ENCODE measurements around the gene LOXL3.

The LOXL3 gene

DNA sequence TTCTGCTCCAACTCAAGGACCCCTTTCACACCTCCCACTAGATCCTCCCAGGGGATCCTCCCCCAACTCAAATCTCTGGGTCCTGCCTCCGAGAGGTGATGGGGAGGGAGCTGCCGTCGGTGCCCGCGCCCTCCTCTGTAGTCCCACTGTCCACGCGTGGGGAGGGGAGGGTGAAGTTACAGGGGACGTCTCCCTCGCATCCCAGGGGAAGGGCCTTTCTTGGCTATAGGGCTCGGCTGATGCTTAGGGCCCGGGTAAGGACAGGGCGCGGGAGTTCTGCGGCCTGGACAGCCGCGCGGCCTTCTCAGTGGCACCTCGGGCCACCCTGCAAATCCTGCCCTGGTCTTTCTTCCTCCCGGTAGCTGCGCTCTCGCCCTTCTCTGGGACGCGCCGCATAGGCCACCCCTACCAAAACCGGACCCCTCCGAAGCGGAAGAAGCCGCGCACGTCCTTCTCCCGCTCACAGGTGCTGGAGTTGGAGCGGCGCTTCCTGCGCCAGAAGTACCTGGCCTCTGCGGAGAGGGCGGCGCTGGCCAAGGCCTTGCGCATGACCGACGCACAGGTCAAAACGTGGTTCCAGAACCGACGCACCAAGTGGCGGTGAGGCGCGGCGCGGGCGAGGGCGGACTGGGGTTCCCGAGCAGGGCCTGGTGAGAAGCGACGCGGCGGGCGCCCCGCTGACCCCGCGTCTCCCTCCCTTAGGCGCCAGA, 38.3 kb downstream of the LOXL3 start:
- H3K36me3 ChIP-seq (ENCODE audit: insufficient read depth, low read length), result no peaks in the 10 kb centered on the region

DNA sequence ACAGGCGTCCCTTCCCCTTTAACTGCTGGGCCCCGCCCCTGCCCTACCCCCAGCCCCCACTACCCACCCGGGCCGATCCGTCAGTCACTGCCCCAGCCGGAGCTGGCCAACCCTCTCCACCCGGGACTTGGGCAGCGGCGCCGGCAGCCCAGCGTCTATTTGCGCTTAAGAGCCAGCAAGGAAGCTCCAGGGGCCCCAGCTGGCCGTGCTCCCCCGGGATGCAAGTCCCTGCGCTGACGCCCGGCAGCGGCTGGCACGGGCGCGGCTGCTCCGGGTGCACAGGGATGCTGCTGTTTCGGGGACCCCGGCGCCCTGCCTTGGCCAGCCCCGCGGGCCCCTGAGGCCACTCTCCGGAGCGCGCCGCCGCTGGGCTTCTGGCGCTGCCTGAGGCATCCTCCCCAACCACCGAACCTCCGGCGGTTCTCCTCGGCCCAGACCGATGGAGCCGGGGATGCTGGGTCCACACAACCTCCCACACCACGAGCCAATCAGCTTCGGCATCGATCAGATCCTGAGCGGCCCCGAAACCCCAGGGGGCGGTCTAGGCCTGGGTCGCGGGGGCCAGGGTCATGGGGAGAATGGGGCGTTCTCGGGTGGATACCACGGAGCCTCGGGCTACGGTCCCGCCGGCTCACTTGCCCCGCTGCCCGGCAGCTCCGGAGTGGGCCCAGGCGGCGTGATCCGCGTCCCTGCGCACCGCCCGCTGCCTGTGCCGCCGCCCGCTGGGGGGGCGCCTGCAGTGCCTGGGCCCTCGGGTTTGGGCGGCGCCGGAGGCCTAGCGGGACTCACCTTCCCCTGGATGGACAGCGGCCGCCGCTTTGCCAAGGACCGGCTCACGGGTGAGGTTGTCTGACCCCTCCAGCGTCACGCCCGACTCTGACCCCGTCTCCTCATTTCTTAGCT, 39.1 kb downstream of the LOXL3 start, which contains the start of gene TLX2:
TSS of gene TLX2 (plus strand) at position 83 of the 903 bp plus-strand sequence. CDS start at position 440, 357 bp downstream.
- Histone ChIP-seq H3K79me2 (ENCODE audit: insufficient read depth, low read length) (no peaks in the 10 kb centered on the region), H4K20me1 (ENCODE audit: insufficient read depth, low read length, poor library complexity, severe bottlenecking) (no peaks in the 10 kb centered on the region), H3K4me2 (ENCODE audit: low read depth, low read length, poor library complexity, severe bottlenecking) (peak within 1 kb of the TSS; percentile 54), H3K9ac (ENCODE audit: low read depth, low read length, poor library complexity, severe bottlenecking) (peak within 1 kb of the TSS; percentile 8), H2AFZ (ENCODE audit: low read length) (peak within 1 kb of the TSS; percentile 43; the same call in 1 of the 2 replicates), H3K27me3 (ENCODE audit: insufficient read depth, low read length, poor library complexity, severe bottlenecking) (peaks cover 14% of the 10 kb centered on the region), H3K9me2 (replicated peaks; ENCODE audit: low read depth, low read length) (no peaks in the 10 kb centered on the region), H3K4me1 (ENCODE audit: insufficient read depth, low read length, poor library complexity, severe bottlenecking) (peaks cover 5% of the 10 kb centered on the region), H3K9me3 (ENCODE audit: insufficient read depth, low read depth, low read length) (no peaks in the 10 kb centered on the region), H3F3A (ENCODE audit: low read depth) (no peaks in the 10 kb centered on the region), H3K36me3 (ENCODE audit: insufficient read depth, low read length) (no peaks in the 10 kb centered on the region), H3K4me3 (ENCODE audit: low read length, poor library complexity, severe bottlenecking) (peak within 1 kb of the TSS; percentile 53)
- TF ChIP-seq EZH2phosphoT487 (IDR thresholded peaks at IDR 0.05; ENCODE audit: borderline replicate concordance), result no peak
- TF ChIP-seq, protein P1, sequence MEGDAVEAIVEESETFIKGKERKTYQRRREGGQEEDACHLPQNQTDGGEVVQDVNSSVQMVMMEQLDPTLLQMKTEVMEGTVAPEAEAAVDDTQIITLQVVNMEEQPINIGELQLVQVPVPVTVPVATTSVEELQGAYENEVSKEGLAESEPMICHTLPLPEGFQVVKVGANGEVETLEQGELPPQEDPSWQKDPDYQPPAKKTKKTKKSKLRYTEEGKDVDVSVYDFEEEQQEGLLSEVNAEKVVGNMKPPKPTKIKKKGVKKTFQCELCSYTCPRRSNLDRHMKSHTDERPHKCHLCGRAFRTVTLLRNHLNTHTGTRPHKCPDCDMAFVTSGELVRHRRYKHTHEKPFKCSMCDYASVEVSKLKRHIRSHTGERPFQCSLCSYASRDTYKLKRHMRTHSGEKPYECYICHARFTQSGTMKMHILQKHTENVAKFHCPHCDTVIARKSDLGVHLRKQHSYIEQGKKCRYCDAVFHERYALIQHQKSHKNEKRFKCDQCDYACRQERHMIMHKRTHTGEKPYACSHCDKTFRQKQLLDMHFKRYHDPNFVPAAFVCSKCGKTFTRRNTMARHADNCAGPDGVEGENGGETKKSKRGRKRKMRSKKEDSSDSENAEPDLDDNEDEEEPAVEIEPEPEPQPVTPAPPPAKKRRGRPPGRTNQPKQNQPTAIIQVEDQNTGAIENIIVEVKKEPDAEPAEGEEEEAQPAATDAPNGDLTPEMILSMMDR (conservative IDR thresholded peaks at IDR 0.05; ENCODE audit: low read length), result no peak

More for the DNA sequence above, 38.3 kb downstream of the LOXL3 start:
- no peaks in the 10 kb centered on the region for H4K20me1 ChIP-seq (ENCODE audit: insufficient read depth, low read length, poor library complexity, severe bottlenecking)
- no peaks in the 10 kb centered on the region for H3K79me2 ChIP-seq (ENCODE audit: insufficient read depth, low read length)
- peaks cover 14% of the 10 kb centered on the region for H3K27me3 ChIP-seq (ENCODE audit: insufficient read depth, low read length, poor library complexity, severe bottlenecking)
- H3K9me2 ChIP-seq (replicated peaks; ENCODE audit: low read depth, low read length), result no peaks in the 10 kb centered on the region
- H3K4me1 ChIP-seq (ENCODE audit: insufficient read depth, low read length, poor library complexity, severe bottlenecking), result peaks cover 5% of the 10 kb centered on the region
- no peak overlapping the region for H3K4me2 ChIP-seq (ENCODE audit: low read depth, low read length, poor library complexity, severe bottlenecking)
- H3F3A ChIP-seq (ENCODE audit: low read depth), result no peaks in the 10 kb centered on the region
- H3K4me3 ChIP-seq (ENCODE audit: low read length, poor library complexity, severe bottlenecking), result no peak overlapping the region
- no peak overlapping the region for H3K9ac ChIP-seq (ENCODE audit: low read depth, low read length, poor library complexity, severe bottlenecking)
- no peaks in the 10 kb centered on the region for H3K9me3 ChIP-seq (ENCODE audit: insufficient read depth, low read depth, low read length)
- H2AFZ ChIP-seq (ENCODE audit: low read length), result no peak overlapping the region
- TF ChIP-seq EZH2phosphoT487 (IDR thresholded peaks at IDR 0.05; ENCODE audit: borderline replicate concordance), result no peak
- TF ChIP-seq, protein P1 (conservative IDR thresholded peaks at IDR 0.05; ENCODE audit: low read length), result no peak

DNA sequence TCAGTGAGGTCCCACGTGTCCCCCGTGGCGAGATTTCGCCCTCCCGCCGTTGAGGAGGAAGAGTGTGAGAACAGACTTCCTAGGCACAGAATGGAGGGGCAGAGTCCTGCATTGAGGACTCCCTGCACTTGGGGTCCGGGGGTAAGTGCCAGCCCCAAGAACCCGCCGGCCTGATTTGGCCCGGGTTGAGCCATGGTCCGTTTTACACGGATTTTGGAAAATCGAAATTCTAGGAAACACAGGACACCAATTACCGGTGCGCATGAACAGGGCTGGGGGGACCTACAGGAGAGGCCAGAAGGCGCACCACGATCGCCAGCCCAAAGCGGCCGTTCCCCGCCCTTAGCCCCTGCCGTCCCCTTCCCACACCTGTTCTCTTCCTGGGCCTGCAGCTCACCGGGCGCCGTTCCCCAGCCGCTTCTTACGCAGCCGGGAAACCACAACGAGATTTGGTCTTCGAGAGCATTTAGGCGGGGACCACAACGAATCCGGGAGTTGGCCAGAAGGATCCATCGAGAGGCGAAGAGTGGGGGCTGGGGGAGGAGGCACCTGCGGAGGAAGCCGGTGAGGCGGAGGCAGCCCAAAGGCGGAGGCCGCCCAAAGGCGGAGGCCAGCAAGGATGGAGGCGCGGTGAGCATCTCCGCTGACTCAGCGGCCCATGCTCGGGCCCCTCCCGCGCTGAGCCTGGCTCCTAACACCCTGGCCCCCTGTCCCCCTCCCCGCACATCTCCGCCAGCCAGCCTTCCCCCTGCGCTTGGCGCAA, 40.0 kb downstream of the LOXL3 start:
- TF ChIP-seq, protein P1 (conservative IDR thresholded peaks at IDR 0.05; ENCODE audit: low read length), result no peak
- TF ChIP-seq EZH2phosphoT487 (IDR thresholded peaks at IDR 0.05; ENCODE audit: borderline replicate concordance), result no peak
- H2AFZ ChIP-seq (ENCODE audit: low read length), result peak overlapping the region; percentile 43; the same call in 1 of the 2 replicates
- no peaks in the 10 kb centered on the region for H3K9me2 ChIP-seq (replicated peaks; ENCODE audit: low read depth, low read length)
- peak overlapping the region; percentile 8 for H3K9ac ChIP-seq (ENCODE audit: low read depth, low read length, poor library complexity, severe bottlenecking)
- no peaks in the 10 kb centered on the region for H4K20me1 ChIP-seq (ENCODE audit: insufficient read depth, low read length, poor library complexity, severe bottlenecking)
- H3K27me3 ChIP-seq (ENCODE audit: insufficient read depth, low read length, poor library complexity, severe bottlenecking), result peaks cover 14% of the 10 kb centered on the region
- H3K36me3 ChIP-seq (ENCODE audit: insufficient read depth, low read length), result no peaks in the 10 kb centered on the region
- H3K4me1 ChIP-seq (ENCODE audit: insufficient read depth, low read length, poor library complexity, severe bottlenecking), result peaks cover 5% of the 10 kb centered on the region
- H3F3A ChIP-seq (ENCODE audit: low read depth), result no peaks in the 10 kb centered on the region
- H3K9me3 ChIP-seq (ENCODE audit: insufficient read depth, low read depth, low read length), result no peaks in the 10 kb centered on the region
- no peaks in the 10 kb centered on the region for H3K79me2 ChIP-seq (ENCODE audit: insufficient read depth, low read length)
- peak overlapping the region; percentile 54 for H3K4me2 ChIP-seq (ENCODE audit: low read depth, low read length, poor library complexity, severe bottlenecking)
- peak overlapping the region; percentile 53 for H3K4me3 ChIP-seq (ENCODE audit: low read length, poor library complexity, severe bottlenecking)

All from Loucy (cell line).